K562 (cell line): ENCODE data around the gene DRC1. TPM values are rescaled to one million over a fixed set of nuclear protein-coding genes. Genes with fewer than 3 reads are reported as not detected.

Experiments
- ELF2 ChIP-seq: fragments of 250-450 bp; sonication (Bioruptor Pico); IDR thresholded peaks from 2 replicates; pipeline ENCODE4 v1.5.0; 2021; ENCODE audit warnings: mild to moderate bottlenecking
- L3MBTL2 ChIP-seq: fragments of 450-650 bp; IDR thresholded peaks from 2 replicates; pipeline ENCODE4 v1.6.1; 2016; ENCODE audit warnings: mild to moderate bottlenecking, moderate library complexity
- MCM3 ChIP-seq: fragments of 450-650 bp; IDR thresholded peaks from 2 replicates; pipeline ENCODE4 v1.6.1; 2016
- MYNN ChIP-seq, 2 experiments: sonication (generic); formaldehyde crosslinking in 1 of 2; IDR thresholded peaks; 2 replicates each; pipeline versions ENCODE4 v1.5.0 to v1.6.1; 2016 to 2020; ENCODE audit warnings: antibody characterized with exemption in 1 of 2, missing genetic modification reagents in 1 of 2
- NFYB ChIP-seq: IDR thresholded peaks from 2 replicates; pipeline ENCODE4 v1.6.1; 2011; ENCODE audit warnings: mild to moderate bottlenecking, moderate library complexity; ENCODE audit not compliant: insufficient read length; ENCODE audit errors: extremely low read depth
- POLR2AphosphoS2 ChIP-seq: IDR thresholded peaks from 2 replicates; pipeline ENCODE4 v1.6.1; 2012; ENCODE audit warnings: low read length, improper control_type of control experiment
- ZNF174 ChIP-seq: fragments of 250-450 bp; sonication (Bioruptor Pico); IDR thresholded peaks from 2 replicates; pipeline ENCODE4 v1.4.0; 2020; ENCODE audit warnings: mild to moderate bottlenecking
- ZNF561 ChIP-seq: fragments of 450-650 bp; formaldehyde crosslinking; conservative IDR thresholded peaks from 2 replicates; pipeline ENCODE4 v1.4.0; 2020; ENCODE audit warnings: mild to moderate bottlenecking, moderate library complexity
- ZNF696 ChIP-seq: fragments of 250-450 bp; sonication (Bioruptor Pico); conservative IDR thresholded peaks from 2 replicates; pipeline ENCODE4 v1.4.0; 2020; ENCODE audit warnings: mild to moderate bottlenecking, moderate library complexity
- ZNF79 ChIP-seq: fragments of 250-450 bp; sonication (Bioruptor Pico); IDR thresholded peaks from 2 replicates; pipeline ENCODE4 v1.4.0; 2020; ENCODE audit warnings: low read depth, mild to moderate bottlenecking, moderate library complexity
- polyA plus RNA-seq, 8 experiments: library from polyadenylated mRNA; depleted of rRNA in 4 of 8; stranded (reverse) in 5 of 8; unstranded in 3 of 8; fragments of >200 nt; fragmentation: Nextera tagmentation in 2 of 8; fragmentation: Illumina TruSeq in 1 of 8; extraction: Ambion mirVana in 2 of 8; extraction: Trizol in 1 of 8; gene quantifications; 2 replicates each; pipeline versions ENCODE4 v1.2.1 to v1.2.3, GENCODE V29; 2011 to 2014; ENCODE audit warnings: inconsistent platforms in 1 of 8, missing spikeins in 1 of 8
- total RNA-seq, 7 experiments: library from RNA; depleted of rRNA in 6 of 7; stranded (reverse); fragments of >200 nt in 6 of 7; fragmentation: Illumina TruSeq in 2 of 7; extraction: Trizol in 2 of 7; gene quantifications; 2 replicates each; pipeline versions ENCODE4 v1.2.1 to v1.2.3, GENCODE V29; 2011 to 2021; ENCODE audit warnings: low replicate concordance in 1 of 7
- TF ChIP-seq, protein P1 (sequence below): fragments of 450-650 bp; IDR thresholded peaks from 2 replicates; pipeline ENCODE4 v1.6.1; 2016; ENCODE audit warnings: borderline replicate concordance
- TF ChIP-seq, protein P2 (sequence below): fragments of 250-450 bp; sonication (Bioruptor Pico); IDR thresholded peaks from 2 replicates; pipeline ENCODE4 v1.4.0; 2020
- TF ChIP-seq, protein P3 (sequence below): IDR thresholded peaks from 3 replicates; pipeline ENCODE4 v1.6.1; 2011; ENCODE audit warnings: borderline replicate concordance, mild to moderate bottlenecking, moderate library complexity; ENCODE audit not compliant: insufficient read length; ENCODE audit errors: extremely low read depth
- TF ChIP-seq, protein P4 (sequence below): fragments of 450-650 bp; conservative IDR thresholded peaks from 2 replicates; pipeline ENCODE4 v1.6.1; 2016; ENCODE audit warnings: missing genetic modification characterization, low read depth, mild to moderate bottlenecking, missing compliant biosample characterization, moderate library complexity
- TF ChIP-seq, protein P5 (sequence below): fragments of 250-450 bp; sonication (Bioruptor Pico); IDR thresholded peaks from 2 replicates; pipeline ENCODE4 v1.4.0; 2020

The DRC1 gene
- total and polyA plus RNA-seq, 9 of the 15 experiments (the other 6 are each of a cell fraction or from before 2014, with no cell fraction given) = 0.07 to 0.10 TPM; not detected in 7

DNA sequence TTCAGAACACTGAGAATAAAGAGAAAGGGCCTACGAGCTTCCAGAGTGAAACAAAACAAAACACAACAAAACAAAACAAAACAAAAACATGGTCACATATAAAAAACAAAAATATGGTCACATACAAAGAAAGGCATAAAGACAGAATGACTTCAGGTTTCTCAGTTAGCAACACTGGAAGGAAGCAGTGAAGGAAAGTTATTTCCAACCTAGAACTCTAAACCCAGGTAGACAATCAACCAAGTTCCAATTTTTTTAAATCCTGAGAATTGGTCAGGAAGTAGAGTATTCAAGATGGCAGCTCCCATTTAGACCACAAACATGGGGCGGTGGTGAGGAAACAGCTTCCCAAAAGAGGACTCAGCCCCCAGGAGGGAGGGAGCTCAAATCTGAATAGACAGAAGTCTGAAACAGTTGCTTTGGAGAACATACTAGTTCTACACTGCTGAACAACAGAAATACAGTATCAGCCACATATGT lies 9.1 kb downstream of the DRC1 start (continued):
- peak; percentile 72; the same call in 1 of the 2 replicates for TF ChIP-seq ELF2
- TF ChIP-seq, protein P1, sequence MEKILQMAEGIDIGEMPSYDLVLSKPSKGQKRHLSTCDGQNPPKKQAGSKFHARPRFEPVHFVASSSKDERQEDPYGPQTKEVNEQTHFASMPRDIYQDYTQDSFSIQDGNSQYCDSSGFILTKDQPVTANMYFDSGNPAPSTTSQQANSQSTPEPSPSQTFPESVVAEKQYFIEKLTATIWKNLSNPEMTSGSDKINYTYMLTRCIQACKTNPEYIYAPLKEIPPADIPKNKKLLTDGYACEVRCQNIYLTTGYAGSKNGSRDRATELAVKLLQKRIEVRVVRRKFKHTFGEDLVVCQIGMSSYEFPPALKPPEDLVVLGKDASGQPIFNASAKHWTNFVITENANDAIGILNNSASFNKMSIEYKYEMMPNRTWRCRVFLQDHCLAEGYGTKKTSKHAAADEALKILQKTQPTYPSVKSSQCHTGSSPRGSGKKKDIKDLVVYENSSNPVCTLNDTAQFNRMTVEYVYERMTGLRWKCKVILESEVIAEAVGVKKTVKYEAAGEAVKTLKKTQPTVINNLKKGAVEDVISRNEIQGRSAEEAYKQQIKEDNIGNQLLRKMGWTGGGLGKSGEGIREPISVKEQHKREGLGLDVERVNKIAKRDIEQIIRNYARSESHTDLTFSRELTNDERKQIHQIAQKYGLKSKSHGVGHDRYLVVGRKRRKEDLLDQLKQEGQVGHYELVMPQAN = no peak
- TF ChIP-seq, protein P2, sequence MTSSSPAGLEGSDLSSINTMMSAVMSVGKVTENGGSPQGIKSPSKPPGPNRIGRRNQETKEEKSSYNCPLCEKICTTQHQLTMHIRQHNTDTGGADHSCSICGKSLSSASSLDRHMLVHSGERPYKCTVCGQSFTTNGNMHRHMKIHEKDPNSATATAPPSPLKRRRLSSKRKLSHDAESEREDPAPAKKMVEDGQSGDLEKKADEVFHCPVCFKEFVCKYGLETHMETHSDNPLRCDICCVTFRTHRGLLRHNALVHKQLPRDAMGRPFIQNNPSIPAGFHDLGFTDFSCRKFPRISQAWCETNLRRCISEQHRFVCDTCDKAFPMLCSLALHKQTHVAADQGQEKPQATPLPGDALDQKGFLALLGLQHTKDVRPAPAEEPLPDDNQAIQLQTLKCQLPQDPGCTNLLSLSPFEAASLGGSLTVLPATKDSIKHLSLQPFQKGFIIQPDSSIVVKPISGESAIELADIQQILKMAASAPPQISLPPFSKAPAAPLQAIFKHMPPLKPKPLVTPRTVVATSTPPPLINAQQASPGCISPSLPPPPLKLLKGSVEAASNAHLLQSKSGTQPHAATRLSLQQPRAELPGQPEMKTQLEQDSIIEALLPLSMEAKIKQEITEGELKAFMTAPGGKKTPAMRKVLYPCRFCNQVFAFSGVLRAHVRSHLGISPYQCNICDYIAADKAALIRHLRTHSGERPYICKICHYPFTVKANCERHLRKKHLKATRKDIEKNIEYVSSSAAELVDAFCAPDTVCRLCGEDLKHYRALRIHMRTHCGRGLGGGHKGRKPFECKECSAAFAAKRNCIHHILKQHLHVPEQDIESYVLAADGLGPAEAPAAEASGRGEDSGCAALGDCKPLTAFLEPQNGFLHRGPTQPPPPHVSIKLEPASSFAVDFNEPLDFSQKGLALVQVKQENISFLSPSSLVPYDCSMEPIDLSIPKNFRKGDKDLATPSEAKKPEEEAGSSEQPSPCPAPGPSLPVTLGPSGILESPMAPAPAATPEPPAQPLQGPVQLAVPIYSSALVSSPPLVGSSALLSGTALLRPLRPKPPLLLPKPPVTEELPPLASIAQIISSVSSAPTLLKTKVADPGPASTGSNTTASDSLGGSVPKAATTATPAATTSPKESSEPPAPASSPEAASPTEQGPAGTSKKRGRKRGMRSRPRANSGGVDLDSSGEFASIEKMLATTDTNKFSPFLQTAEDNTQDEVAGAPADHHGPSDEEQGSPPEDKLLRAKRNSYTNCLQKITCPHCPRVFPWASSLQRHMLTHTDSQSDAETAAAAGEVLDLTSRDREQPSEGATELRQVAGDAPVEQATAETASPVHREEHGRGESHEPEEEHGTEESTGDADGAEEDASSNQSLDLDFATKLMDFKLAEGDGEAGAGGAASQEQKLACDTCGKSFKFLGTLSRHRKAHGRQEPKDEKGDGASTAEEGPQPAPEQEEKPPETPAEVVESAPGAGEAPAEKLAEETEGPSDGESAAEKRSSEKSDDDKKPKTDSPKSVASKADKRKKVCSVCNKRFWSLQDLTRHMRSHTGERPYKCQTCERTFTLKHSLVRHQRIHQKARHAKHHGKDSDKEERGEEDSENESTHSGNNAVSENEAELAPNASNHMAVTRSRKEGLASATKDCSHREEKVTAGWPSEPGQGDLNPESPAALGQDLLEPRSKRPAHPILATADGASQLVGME (CRISPR knock-in tag) = no peak
- TF ChIP-seq POLR2AphosphoS2 = no peak
- TF ChIP-seq, protein P3, sequence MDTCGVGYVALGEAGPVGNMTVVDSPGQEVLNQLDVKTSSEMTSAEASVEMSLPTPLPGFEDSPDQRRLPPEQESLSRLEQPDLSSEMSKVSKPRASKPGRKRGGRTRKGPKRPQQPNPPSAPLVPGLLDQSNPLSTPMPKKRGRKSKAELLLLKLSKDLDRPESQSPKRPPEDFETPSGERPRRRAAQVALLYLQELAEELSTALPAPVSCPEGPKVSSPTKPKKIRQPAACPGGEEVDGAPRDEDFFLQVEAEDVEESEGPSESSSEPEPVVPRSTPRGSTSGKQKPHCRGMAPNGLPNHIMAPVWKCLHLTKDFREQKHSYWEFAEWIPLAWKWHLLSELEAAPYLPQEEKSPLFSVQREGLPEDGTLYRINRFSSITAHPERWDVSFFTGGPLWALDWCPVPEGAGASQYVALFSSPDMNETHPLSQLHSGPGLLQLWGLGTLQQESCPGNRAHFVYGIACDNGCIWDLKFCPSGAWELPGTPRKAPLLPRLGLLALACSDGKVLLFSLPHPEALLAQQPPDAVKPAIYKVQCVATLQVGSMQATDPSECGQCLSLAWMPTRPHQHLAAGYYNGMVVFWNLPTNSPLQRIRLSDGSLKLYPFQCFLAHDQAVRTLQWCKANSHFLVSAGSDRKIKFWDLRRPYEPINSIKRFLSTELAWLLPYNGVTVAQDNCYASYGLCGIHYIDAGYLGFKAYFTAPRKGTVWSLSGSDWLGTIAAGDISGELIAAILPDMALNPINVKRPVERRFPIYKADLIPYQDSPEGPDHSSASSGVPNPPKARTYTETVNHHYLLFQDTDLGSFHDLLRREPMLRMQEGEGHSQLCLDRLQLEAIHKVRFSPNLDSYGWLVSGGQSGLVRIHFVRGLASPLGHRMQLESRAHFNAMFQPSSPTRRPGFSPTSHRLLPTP = no peak
- TF ChIP-seq ZNF561 (CRISPR knock-in tag) = no peak
- TF ChIP-seq, protein P4, sequence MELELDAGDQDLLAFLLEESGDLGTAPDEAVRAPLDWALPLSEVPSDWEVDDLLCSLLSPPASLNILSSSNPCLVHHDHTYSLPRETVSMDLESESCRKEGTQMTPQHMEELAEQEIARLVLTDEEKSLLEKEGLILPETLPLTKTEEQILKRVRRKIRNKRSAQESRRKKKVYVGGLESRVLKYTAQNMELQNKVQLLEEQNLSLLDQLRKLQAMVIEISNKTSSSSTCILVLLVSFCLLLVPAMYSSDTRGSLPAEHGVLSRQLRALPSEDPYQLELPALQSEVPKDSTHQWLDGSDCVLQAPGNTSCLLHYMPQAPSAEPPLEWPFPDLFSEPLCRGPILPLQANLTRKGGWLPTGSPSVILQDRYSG = peak; percentile 84
- no peak for TF ChIP-seq MCM3
- TF ChIP-seq, protein P5, sequence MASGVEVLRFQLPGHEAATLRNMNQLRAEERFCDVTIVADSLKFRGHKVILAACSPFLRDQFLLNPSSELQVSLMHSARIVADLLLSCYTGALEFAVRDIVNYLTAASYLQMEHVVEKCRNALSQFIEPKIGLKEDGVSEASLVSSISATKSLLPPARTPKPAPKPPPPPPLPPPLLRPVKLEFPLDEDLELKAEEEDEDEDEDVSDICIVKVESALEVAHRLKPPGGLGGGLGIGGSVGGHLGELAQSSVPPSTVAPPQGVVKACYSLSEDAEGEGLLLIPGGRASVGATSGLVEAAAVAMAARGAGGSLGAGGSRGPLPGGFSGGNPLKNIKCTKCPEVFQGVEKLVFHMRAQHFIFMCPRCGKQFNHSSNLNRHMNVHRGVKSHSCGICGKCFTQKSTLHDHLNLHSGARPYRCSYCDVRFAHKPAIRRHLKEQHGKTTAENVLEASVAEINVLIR (CRISPR knock-in tag) = no peak
- no peak for TF ChIP-seq ZNF174
- no peak for TF ChIP-seq NFYB
- TF ChIP-seq L3MBTL2 = no peak
- no peak for TF ChIP-seq MYNN (IDR thresholded peaks at IDR 0.05)
- TF ChIP-seq MYNN (CRISPR knock-in tag; IDR thresholded peaks at IDR 0.05) = no peak
- TF ChIP-seq ZNF696 (CRISPR knock-in tag) = no peak
- no peak for TF ChIP-seq ZNF79
